Upper lobe of right lung (tissue), 1 donor: ENCODE measurements around the gene COL6A5. TPM values are rescaled to one million over a fixed set of nuclear protein-coding genes. Genes with fewer than 3 reads are reported as not detected.

ENCODE experiments used
- ATAC-seq: fragments of 200-7000 bp; cut with Tn5 transposase; one replicate; pipeline ENCODE4 v1.9.1; 2020; ENCODE audit warnings: mild to moderate bottlenecking, moderate library complexity
- DNase-seq: peaks from one replicate; pipeline ENCODE4 v3.0.0-alpha.2; 2020
- H3K27ac ChIP-seq: fragments of 200-600 bp; one replicate; pipeline ENCODE4 v1.8.0; 2022
- H3K27me3 ChIP-seq: fragments of 200-600 bp; one replicate; pipeline ENCODE4 v1.8.0; 2022; ENCODE audit warnings: mild to moderate bottlenecking
- H3K36me3 ChIP-seq: fragments of 200-600 bp; one replicate; pipeline ENCODE4 v1.8.0; 2022
- H3K4me1 ChIP-seq: fragments of 200-600 bp; one replicate; pipeline ENCODE4 v1.8.0; 2022
- H3K4me3 ChIP-seq: fragments of 200-600 bp; one replicate; pipeline ENCODE4 v1.8.0; 2022; ENCODE audit warnings: mild to moderate bottlenecking
- H3K9me3 ChIP-seq: fragments of 200-600 bp; one replicate; pipeline ENCODE4 v1.8.0; 2022
- CTCF ChIP-seq: fragments of 200-600 bp; IDR thresholded peaks from one replicate; pipeline ENCODE4 v1.8.0; 2022; ENCODE audit warnings: antibody characterized with exemption
- intact Hi-C: fragments of 100-400 bp; cut with DNase I; formaldehyde crosslinking; loops from one replicate; pipeline ENCODE4 v1.11.0; 2022
- total RNA-seq: library from RNA; stranded (reverse); fragmentation: NEBNext Ultra II Directional; extraction: Animal tissue kit (Norgen Biotek cat#: 25700); gene quantifications from one replicate; pipeline ENCODE4 v1.2.1, GENCODE V29; 2021
- donor health status: DM: no; HTN: yes; CAD: no; lungs with severe emphysema.

COL6A5 gene
- total RNA-seq, 1 donor from 2014 or later, result 6.3 TPM

GRCh38 chr3:130470126-130470525, 124.7 kb downstream of the COL6A5 start:
- Histone ChIP-seq H3K4me1 (no peaks in the 10 kb centered on the region), H3K4me3 (no peak overlapping the region), H3K36me3 (no peaks in the 10 kb centered on the region), H3K9me3 (no peaks in the 10 kb centered on the region), H3K27ac (no peak overlapping the region), H3K27me3 (no peaks in the 10 kb centered on the region)
- intact Hi-C loops, result no loop called here
- no peak for TF ChIP-seq CTCF
- no peak for DNase-seq
- no peak for ATAC-seq

- no peaks in the 10 kb centered on the region for H3K27me3 ChIP-seq
- no peaks in the 10 kb centered on the region for H3K9me3 ChIP-seq
- no peak overlapping the region for H3K4me3 ChIP-seq
- ATAC-seq (no peak), DNase-seq (no peak)
- no peak overlapping the region for H3K27ac ChIP-seq
- no peaks in the 10 kb centered on the region for H3K36me3 ChIP-seq
- TF ChIP-seq CTCF, result no peak
- no peaks in the 10 kb centered on the region for H3K4me1 ChIP-seq
- intact Hi-C loops, result no loop called here
These were observed 127.9 kb downstream of the COL6A5 start for GRCh38 chr3:130473416-130473815.

GRCh38 chr3:130480736-130481135, 135.3 kb downstream of the COL6A5 start:
- peak; percentile 49 for TF ChIP-seq CTCF
- H3K4me3 ChIP-seq, result no peak overlapping the region
- H3K27ac ChIP-seq, result no peak overlapping the region
- intact Hi-C loops, result no loop called here
- no peaks in the 10 kb centered on the region for H3K9me3 ChIP-seq
- no peaks in the 10 kb centered on the region for H3K4me1 ChIP-seq
- H3K36me3 ChIP-seq, result no peaks in the 10 kb centered on the region
- H3K27me3 ChIP-seq, result no peaks in the 10 kb centered on the region
- ATAC-seq (peak; percentile 70), DNase-seq (no peak)

GRCh38 chr3:130488288-130488687, 142.8 kb downstream of the COL6A5 start:
- no peak for DNase-seq
- TF ChIP-seq CTCF, result no peak
- Histone ChIP-seq H3K27me3 (no peaks in the 10 kb centered on the region), H3K4me3 (no peak overlapping the region), H3K4me1 (no peaks in the 10 kb centered on the region), H3K36me3 (no peaks in the 10 kb centered on the region), H3K9me3 (no peaks in the 10 kb centered on the region), H3K27ac (no peak overlapping the region)
- ATAC-seq, result no peak
- intact Hi-C loops, result no loop called here

GRCh38 chr3:130488769-130489450, 143.4 kb downstream of the COL6A5 start:
- no peak overlapping the region for H3K4me3 ChIP-seq
- no peaks in the 10 kb centered on the region for H3K9me3 ChIP-seq
- H3K36me3 ChIP-seq, result no peaks in the 10 kb centered on the region
- H3K4me1 ChIP-seq, result no peaks in the 10 kb centered on the region
- no peak for TF ChIP-seq CTCF
- DNase-seq (no peak), ATAC-seq (no peak)
- intact Hi-C loops, result no loop called here
- no peaks in the 10 kb centered on the region for H3K27me3 ChIP-seq
- no peak overlapping the region for H3K27ac ChIP-seq

GRCh38 chr3:130490241-130490640, 144.8 kb downstream of the COL6A5 start:
- no peaks in the 10 kb centered on the region for H3K9me3 ChIP-seq
- intact Hi-C loops, result no loop called here
- no peak for TF ChIP-seq CTCF
- H3K27ac ChIP-seq, result no peak overlapping the region
- no peak overlapping the region for H3K4me3 ChIP-seq
- H3K36me3 ChIP-seq, result no peaks in the 10 kb centered on the region
- no peaks in the 10 kb centered on the region for H3K4me1 ChIP-seq
- ATAC-seq, result no peak
- DNase-seq, result no peak
- no peaks in the 10 kb centered on the region for H3K27me3 ChIP-seq
